Astrocyte of the cerebellum (primary cell): ENCODE measurements around the gene MDM1.

Experiments
- DNase-seq: peaks from one replicate; pipeline ENCODE4 v3.0.0-alpha.2; 2011; ENCODE audit warnings: low read depth
- H3K4me3 ChIP-seq: 2 replicates; pipeline ENCODE4 v1.5.1; 2011; ENCODE audit warnings: mild to moderate bottlenecking, low read depth, low read length, moderate library complexity
- CTCF ChIP-seq: IDR thresholded peaks from 2 replicates; pipeline ENCODE4 v1.5.1; 2012; ENCODE audit warnings: low read length, low read depth, moderate library complexity, mild to moderate bottlenecking; ENCODE audit errors: missing control alignments
- in situ Hi-C: cut with HindIII; loops from 2 replicates; pipeline ENCODE4 v1.10.0; 2017; ENCODE audit warnings: low sequenced_read_pairs

MDM1 gene

DNA sequence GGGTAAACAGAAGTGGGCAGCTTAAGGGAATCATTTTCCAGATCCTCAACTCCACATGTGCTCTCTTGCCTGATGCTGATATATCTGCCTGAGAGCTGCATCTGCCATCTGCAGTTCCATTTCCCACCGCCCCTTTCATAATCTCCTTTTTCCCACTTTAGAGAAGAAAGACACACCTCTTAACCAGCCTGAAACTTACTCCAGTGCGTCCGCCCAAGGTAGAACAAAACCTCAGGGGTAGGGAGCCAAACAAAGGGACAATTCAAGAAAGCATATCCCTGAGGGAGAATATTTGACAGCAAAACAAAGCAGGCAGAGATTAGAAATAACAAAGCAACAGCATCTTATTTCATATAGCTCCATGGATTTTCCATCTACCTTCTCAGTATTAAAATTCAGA is 4.3 kb downstream of the MDM1 start:
- H3K4me3 ChIP-seq, result no peak overlapping the region
- in situ Hi-C loops, result loop anchor here (10.0 kb wide), 1 partner anchor 103 kb away; the partner anchor contains the start of gene IL26
- DNase-seq, result no peak
- no peak for TF ChIP-seq CTCF

- no peak overlapping the region for H3K4me3 ChIP-seq
- DNase-seq, result no peak
- in situ Hi-C loops, result loop anchor here (10.0 kb wide), 1 partner anchor 102 kb away; the partner anchor contains the start of gene IL26
- TF ChIP-seq CTCF, result no peak
Measured at GRCh38 chr12:68326716-68327115, 5.4 kb downstream of the MDM1 start.

DNA sequence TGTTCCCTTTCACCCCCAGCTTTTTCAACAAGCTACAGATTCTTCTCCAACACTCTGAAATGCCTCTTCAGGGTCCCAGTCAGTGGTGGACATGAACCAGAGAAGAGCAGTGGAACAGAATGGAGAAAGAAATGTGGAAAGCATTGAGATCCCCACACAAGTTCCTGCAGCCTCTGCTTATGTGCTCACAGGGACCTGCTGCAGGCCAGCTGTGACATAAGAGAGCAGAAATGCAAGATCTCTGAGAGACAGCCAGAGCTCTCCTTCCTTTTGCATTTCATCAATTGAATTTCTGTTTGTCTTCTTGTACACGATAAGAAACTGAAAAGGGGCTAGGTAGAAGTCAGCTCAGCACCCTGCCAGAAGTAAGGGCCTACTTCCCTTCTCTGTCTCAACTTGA is 6.2 kb downstream of the MDM1 start:
- TF ChIP-seq CTCF, result no peak
- H3K4me3 ChIP-seq, result no peak overlapping the region
- in situ Hi-C loops, result loop anchor here (10.0 kb wide), 1 partner anchor 101 kb away; the partner anchor contains the start of gene IL26
- DNase-seq, result no peak

DNA sequence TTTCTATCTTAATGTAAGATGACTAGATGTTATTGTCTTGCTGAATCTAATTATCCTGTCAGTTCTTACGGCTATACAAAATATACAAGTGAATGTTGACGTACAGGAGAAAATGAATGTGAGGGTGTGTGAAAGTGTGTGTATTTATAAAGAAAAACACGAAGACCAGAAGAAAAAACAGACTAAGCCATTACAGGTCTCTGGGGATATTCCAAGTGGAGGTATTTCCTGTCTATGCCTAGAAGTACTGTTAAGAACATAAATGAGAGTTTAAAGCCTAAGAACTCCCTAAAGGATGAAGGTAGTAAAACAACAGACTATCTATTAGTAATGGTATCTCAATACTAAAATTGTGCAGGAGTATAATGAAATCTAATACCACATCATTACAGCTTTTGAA is 7.6 kb downstream of the MDM1 start:
- DNase-seq, result no peak
- in situ Hi-C loops, result loop anchor here (10.0 kb wide), 1 partner anchor 100 kb away; the partner anchor contains the start of gene IL26
- no peak overlapping the region for H3K4me3 ChIP-seq
- no peak for TF ChIP-seq CTCF

- DNase-seq, result no peak
- in situ Hi-C loops, result loop anchor here (10.0 kb wide), 1 partner anchor 96 kb away; the partner anchor contains the start of gene IL26
- no peak overlapping the region for H3K4me3 ChIP-seq
- TF ChIP-seq CTCF, result no peak
Measured at GRCh38 chr12:68321140-68321539, 11.0 kb downstream of the MDM1 start.

DNA sequence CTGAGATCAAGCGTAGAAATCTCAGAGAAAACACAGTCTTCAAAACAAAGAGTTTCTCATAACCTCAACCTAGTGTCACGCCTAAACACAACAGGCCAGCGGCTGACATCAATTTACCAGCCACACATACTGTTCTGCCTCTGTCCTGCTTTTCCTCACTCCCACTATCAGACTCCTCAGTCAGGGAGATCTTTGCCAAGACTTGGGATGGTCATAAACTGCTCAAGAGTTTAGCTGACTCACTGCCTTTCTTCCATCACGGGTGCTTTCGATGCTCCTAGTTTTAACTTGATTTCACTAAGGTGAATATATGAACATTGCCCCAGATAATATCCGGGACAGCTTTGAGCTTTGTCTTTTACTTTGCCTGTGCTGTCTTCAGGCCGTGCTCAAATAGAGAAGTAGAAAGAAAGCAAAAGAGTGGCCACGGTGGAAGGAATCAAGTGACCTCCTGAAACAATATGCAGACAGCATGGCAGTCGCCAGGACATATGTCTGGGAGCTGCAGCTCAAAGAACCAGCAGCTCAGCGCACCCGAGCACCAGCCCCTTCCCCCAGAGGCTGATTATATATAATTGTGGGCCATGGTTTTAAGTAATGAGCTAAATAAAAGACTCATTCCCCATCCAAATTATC is 12.1 kb downstream of the MDM1 start:
- no peak for TF ChIP-seq CTCF
- H3K4me3 ChIP-seq, result no peak overlapping the region
- in situ Hi-C loops, result loop anchor here (10.0 kb wide), 1 partner anchor 95 kb away; the partner anchor contains the start of gene IL26
- no peak for DNase-seq
